ENCODE data around the gene HEXIM2. TPM values are rescaled to one million over a fixed set of nuclear protein-coding genes. Genes with fewer than 3 reads are reported as not detected.

HEXIM2 gene
- total RNA-seq, 1 donor from 2014 or later: 11.5 TPM

DNA sequence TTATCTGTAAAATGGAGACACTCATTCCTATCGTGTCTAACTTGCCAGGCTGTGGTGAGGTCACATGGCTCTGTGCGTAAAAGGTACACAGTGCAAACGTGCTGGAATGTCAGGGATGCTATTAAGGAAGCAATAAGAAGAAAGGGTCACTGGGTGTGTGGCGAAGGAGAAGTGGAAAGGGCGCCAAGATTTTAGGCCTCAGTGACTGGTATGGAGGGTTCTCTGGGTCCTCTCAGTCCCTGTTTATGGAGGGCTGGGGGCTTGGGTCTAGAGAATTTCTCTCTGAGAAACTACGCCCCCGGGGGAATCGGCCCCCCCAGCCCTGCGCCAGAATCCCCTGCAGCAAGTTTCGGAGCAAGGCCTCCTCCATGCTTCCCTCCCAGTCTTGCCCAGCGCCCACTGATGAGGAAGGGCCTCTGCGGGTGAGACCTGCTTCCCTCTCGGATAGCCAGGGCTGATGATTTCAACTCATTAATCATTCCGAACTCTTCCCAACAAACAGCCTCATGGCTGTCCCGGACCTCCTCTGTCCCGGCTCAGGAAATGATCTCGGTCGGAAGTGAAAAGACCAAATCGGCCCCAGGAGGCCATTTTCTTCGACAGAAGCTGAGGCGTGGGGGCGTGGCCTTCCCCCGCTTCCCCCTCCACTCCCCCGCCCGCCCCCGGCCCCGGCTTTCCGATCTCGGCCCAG is 14.6 kb upstream of the HEXIM2 start:
- no peak for DNase-seq (ENCODE audit: extremely low spot score, unreplicated experiment)
- peak overlapping the region; percentile 100 for H3K27ac Mint-ChIP-seq
- peaks cover 40% of the 10 kb centered on the region for H3K4me1 Mint-ChIP-seq (ENCODE audit: unreplicated experiment)
- peaks cover 10% of the 10 kb centered on the region for H3K27me3 Mint-ChIP-seq
- H3K9me3 Mint-ChIP-seq: no peaks in the 10 kb centered on the region
- peak overlapping the region; percentile 93 for H3K4me3 Mint-ChIP-seq
- peaks cover 4% of the 10 kb centered on the region for H3K36me3 Mint-ChIP-seq
- TF ChIP-seq, protein P1, sequence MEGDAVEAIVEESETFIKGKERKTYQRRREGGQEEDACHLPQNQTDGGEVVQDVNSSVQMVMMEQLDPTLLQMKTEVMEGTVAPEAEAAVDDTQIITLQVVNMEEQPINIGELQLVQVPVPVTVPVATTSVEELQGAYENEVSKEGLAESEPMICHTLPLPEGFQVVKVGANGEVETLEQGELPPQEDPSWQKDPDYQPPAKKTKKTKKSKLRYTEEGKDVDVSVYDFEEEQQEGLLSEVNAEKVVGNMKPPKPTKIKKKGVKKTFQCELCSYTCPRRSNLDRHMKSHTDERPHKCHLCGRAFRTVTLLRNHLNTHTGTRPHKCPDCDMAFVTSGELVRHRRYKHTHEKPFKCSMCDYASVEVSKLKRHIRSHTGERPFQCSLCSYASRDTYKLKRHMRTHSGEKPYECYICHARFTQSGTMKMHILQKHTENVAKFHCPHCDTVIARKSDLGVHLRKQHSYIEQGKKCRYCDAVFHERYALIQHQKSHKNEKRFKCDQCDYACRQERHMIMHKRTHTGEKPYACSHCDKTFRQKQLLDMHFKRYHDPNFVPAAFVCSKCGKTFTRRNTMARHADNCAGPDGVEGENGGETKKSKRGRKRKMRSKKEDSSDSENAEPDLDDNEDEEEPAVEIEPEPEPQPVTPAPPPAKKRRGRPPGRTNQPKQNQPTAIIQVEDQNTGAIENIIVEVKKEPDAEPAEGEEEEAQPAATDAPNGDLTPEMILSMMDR (conservative IDR thresholded peaks at IDR 0.05): no peak

DNA sequence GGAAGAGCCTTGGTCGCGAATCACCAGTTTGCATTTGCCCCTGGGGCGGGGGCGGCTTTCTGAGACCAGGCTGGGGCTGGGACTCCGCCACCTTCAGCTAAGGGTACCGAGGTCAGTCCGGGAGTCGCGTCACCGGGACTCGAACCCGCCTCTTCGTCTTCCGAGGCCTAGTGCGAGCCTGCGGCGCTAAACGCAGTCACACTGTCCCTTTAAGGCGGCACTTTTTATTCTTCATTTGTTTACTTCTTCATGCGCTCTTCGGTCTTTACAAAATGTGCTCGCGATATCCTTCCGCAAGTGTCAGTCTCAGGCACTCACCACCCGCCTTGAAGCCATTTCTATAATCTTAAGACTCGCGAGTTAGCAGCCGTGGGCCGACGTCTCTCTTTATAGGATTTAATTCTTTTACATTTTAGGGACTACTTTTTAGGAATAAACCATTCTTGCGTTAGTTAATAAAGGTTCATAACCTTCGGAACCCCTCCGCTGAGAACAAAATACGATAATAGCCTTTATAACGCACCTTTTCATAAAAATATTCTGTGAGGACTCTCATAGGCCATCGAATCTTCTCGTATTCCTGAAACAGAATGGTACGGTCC is 14.0 kb upstream of the HEXIM2 start:
- H3K27me3 Mint-ChIP-seq: peaks cover 10% of the 10 kb centered on the region
- H3K36me3 Mint-ChIP-seq: peaks cover 4% of the 10 kb centered on the region
- no peaks in the 10 kb centered on the region for H3K9me3 Mint-ChIP-seq
- H3K27ac Mint-ChIP-seq: peak overlapping the region; percentile 100
- TF ChIP-seq, protein P1 (conservative IDR thresholded peaks at IDR 0.05): no peak
- H3K4me3 Mint-ChIP-seq: peak overlapping the region; percentile 93
- H3K4me1 Mint-ChIP-seq (ENCODE audit: unreplicated experiment): peaks cover 40% of the 10 kb centered on the region
- no peak for DNase-seq (ENCODE audit: extremely low spot score, unreplicated experiment)

DNA sequence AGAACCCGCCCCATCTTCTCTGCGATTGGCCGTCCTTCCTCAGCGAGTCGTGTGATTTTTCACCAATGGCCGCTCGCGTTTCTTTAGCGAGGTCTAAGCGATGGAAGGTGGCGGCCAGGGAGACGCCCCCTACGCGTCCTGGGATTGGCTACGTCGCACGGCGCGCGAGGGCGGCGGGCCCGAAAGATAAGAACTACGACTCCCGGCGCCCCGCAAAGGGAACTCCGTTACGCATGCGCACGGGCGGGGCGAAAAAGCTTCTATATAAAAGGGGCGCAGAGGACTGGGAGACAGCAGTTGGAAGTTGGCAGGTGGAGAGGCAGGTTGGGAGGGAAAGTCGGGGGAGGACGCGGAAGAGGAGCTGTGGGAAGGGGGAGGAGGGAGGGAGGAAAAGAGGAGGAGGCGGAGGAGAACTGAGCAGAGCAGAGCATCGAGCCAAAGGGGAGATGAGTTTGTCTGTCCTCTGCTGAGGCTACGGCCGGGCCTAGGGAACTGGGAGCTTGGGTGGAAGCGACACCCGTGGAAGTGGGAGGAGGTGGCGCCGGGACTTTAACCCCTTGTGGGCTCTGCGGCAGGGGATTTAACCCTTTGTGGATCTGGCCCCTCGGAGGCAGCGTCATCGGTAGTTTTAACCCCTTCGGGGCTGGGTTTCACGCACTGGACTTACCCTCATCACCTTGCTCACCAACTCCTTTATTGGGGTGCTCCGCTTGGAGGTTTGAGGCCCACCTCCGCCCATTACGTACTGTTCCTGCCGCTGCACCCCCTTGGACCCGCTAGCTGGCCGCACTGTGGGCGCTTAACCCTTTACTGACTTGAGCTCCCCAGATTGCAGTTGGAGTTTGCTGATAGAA is 13.3 kb upstream of the HEXIM2 start, which contains the start of gene HEXIM1:
Gene HEXIM1, plus strand, starts transcription at position 293 of the 854 bp plus-strand sequence. CDS start 716 bp downstream, outside the sequence.
- Mint-ChIP-seq H3K36me3 (peaks cover 4% of the 10 kb centered on the region), H3K27me3 (peaks cover 10% of the 10 kb centered on the region), H3K4me3 (peak within 1 kb of the TSS; percentile 93), H3K4me1 (ENCODE audit: unreplicated experiment) (peaks cover 40% of the 10 kb centered on the region), H3K9me3 (no peaks in the 10 kb centered on the region), H3K27ac (peak within 1 kb of the TSS; percentile 100)
- TF ChIP-seq, protein P1 (conservative IDR thresholded peaks at IDR 0.05): no peak
- peak; percentile 100 for DNase-seq (ENCODE audit: extremely low spot score, unreplicated experiment)

DNA sequence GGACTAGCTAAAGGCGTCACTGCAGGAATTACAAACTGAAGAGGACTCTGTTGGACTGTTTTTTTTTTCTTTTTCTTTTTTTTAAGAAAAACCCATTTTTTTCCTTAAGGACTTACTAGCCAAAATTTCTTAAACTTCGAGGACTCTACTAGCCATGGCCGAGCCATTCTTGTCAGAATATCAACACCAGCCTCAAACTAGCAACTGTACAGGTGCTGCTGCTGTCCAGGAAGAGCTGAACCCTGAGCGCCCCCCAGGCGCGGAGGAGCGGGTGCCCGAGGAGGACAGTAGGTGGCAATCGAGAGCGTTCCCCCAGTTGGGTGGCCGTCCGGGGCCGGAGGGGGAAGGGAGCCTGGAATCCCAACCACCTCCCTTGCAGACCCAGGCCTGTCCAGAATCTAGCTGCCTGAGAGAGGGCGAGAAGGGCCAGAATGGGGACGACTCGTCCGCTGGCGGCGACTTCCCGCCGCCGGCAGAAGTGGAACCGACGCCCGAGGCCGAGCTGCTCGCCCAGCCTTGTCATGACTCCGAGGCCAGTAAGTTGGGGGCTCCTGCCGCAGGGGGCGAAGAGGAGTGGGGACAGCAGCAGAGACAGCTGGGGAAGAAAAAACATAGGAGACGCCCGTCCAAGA is 12.5 kb upstream of the HEXIM2 start:
- H3K27me3 Mint-ChIP-seq: peaks cover 10% of the 10 kb centered on the region
- H3K4me1 Mint-ChIP-seq (ENCODE audit: unreplicated experiment): peaks cover 40% of the 10 kb centered on the region
- peak overlapping the region; percentile 93 for H3K4me3 Mint-ChIP-seq
- peaks cover 4% of the 10 kb centered on the region for H3K36me3 Mint-ChIP-seq
- DNase-seq (ENCODE audit: extremely low spot score, unreplicated experiment): peak; percentile 87
- peak overlapping the region; percentile 100 for H3K27ac Mint-ChIP-seq
- TF ChIP-seq, protein P1 (conservative IDR thresholded peaks at IDR 0.05): peak; percentile 75
- H3K9me3 Mint-ChIP-seq: no peaks in the 10 kb centered on the region
